Neuronal stem cell (in vitro differentiated cells): ENCODE measurements around the gene RALGAPA2.

Experiments
- DNase-seq: peaks from one replicate; pipeline ENCODE4 v3.0.0-alpha.2; 2013; ENCODE audit warnings: low spot score
- H2AFZ ChIP-seq: one replicate; pipeline ENCODE4 v1.6.1; 2013; ENCODE audit warnings: mild to moderate bottlenecking, low read length, inconsistent platforms
- H2AK5ac ChIP-seq: 2 replicates; pipeline ENCODE4 v1.6.1; 2013; ENCODE audit warnings: low read depth, mild to moderate bottlenecking, inconsistent platforms, low read length, moderate library complexity, mixed read lengths
- H2BK120ac ChIP-seq: 2 replicates; pipeline ENCODE4 v1.6.1; 2013; ENCODE audit warnings: low read depth, mild to moderate bottlenecking, inconsistent platforms, low read length, moderate library complexity, mixed read lengths
- H2BK12ac ChIP-seq: one replicate; pipeline ENCODE4 v1.6.1; 2013; ENCODE audit warnings: low read length, inconsistent platforms
- H2BK15ac ChIP-seq: 2 replicates; pipeline ENCODE4 v1.6.1; 2013; ENCODE audit warnings: mild to moderate bottlenecking, low read length, inconsistent platforms, mixed read lengths
- H2BK5ac ChIP-seq: one replicate; pipeline ENCODE4 v1.6.1; 2013; ENCODE audit warnings: inconsistent platforms, mild to moderate bottlenecking, low read length, moderate library complexity
- H3K14ac ChIP-seq: one replicate; pipeline ENCODE4 v1.6.1; 2013; ENCODE audit warnings: low read length, inconsistent platforms
- H3K18ac ChIP-seq: 2 replicates; pipeline ENCODE4 v1.6.1; 2013; ENCODE audit warnings: low read length, inconsistent platforms
- H3K23ac ChIP-seq: 2 replicates; pipeline ENCODE4 v1.6.1; 2013; ENCODE audit warnings: low read depth, mild to moderate bottlenecking, mixed read lengths, low read length, inconsistent platforms; ENCODE audit not compliant: poor library complexity
- H3K27ac ChIP-seq: replicated peaks from 3 replicates; pipeline ENCODE4 v1.5.1; 2013; ENCODE audit warnings: low read length, inconsistent platforms
- H3K27me3 ChIP-seq, 3 experiments: 2 replicates each; pipeline ENCODE4 v1.6.1; 2013; ENCODE audit warnings: low read length in 3 of 3, mild to moderate bottlenecking in 2 of 3, inconsistent platforms in 1 of 3, low read depth in 1 of 3, mixed read lengths in 1 of 3, moderate library complexity in 1 of 3; ENCODE audit not compliant: control insufficient read depth in 3 of 3, insufficient read depth in 3 of 3
- H3K36me3 ChIP-seq, 2 donors: replicated peaks in 1 of 2; 2 replicates each; pipeline ENCODE4 v1.6.1; 2013; ENCODE audit warnings: low read length in 2 of 2; ENCODE audit not compliant: control insufficient read depth in 2 of 2, insufficient read depth in 2 of 2
- H3K4ac ChIP-seq: 2 replicates; pipeline ENCODE4 v1.6.1; 2013; ENCODE audit warnings: inconsistent platforms, mild to moderate bottlenecking, low read length, moderate library complexity
- H3K4me1 ChIP-seq, 2 donors: 1 replicate in 1 of 2; 2 replicates in 1 of 2; pipeline ENCODE4 v1.6.1; 2013; ENCODE audit warnings: low read length in 2 of 2, low read depth in 1 of 2; ENCODE audit not compliant: control insufficient read depth in 2 of 2, insufficient read depth in 1 of 2
- H3K4me2 ChIP-seq: one replicate; pipeline ENCODE4 v1.6.1; 2013; ENCODE audit warnings: mild to moderate bottlenecking, low read length, inconsistent platforms; ENCODE audit not compliant: insufficient read depth, poor library complexity, severe bottlenecking
- H3K4me3 ChIP-seq, 2 donors: 2 replicates each; pipeline ENCODE4 v1.5.1; 2013; ENCODE audit warnings: low read length in 2 of 2, mild to moderate bottlenecking in 2 of 2, inconsistent platforms in 1 of 2, moderate library complexity in 1 of 2
- H3K79me1 ChIP-seq: one replicate; pipeline ENCODE4 v1.6.1; 2013; ENCODE audit warnings: low read depth, mild to moderate bottlenecking, inconsistent platforms, low read length, moderate library complexity
- H3K9ac ChIP-seq: one replicate; pipeline ENCODE4 v1.6.1; 2013; ENCODE audit warnings: mild to moderate bottlenecking, low read depth, low read length, inconsistent platforms; ENCODE audit not compliant: poor library complexity
- H3K9me3 ChIP-seq, 2 donors: replicated peaks in 1 of 2; 2 replicates each; pipeline versions ENCODE3 to v1.6.1; 2013; ENCODE audit warnings: low read length in 2 of 2, mild to moderate bottlenecking in 2 of 2, inconsistent platforms in 1 of 2, low read depth in 1 of 2, mixed read lengths in 1 of 2, moderate library complexity in 1 of 2; ENCODE audit not compliant: control insufficient read depth in 2 of 2, insufficient read depth in 1 of 2
- H4K8ac ChIP-seq: one replicate; pipeline ENCODE4 v1.6.1; 2013; ENCODE audit warnings: low read depth, mild to moderate bottlenecking, inconsistent platforms, low read length, moderate library complexity
- H4K91ac ChIP-seq: one replicate; pipeline ENCODE4 v1.6.1; 2013; ENCODE audit warnings: low read length, low read depth, mild to moderate bottlenecking, inconsistent platforms; ENCODE audit not compliant: poor library complexity
- WGBS, 2 donors: extraction: QIAGEN DNeasy Blood & Tissue Kit; methylation state at CpG; one replicate each; pipeline ENCODE4 v1.1.7; 2013; ENCODE audit warnings: missing lambda C conversion rate in 2 of 2, mixed read lengths in 1 of 2; ENCODE audit not compliant: insufficient read length in 2 of 2, insufficient replicate concordance in 1 of 2; ENCODE audit errors: extremely low coverage in 2 of 2; 5-methylcytosine and 5-hydroxymethylcytosine counted together

The RALGAPA2 gene

DNA sequence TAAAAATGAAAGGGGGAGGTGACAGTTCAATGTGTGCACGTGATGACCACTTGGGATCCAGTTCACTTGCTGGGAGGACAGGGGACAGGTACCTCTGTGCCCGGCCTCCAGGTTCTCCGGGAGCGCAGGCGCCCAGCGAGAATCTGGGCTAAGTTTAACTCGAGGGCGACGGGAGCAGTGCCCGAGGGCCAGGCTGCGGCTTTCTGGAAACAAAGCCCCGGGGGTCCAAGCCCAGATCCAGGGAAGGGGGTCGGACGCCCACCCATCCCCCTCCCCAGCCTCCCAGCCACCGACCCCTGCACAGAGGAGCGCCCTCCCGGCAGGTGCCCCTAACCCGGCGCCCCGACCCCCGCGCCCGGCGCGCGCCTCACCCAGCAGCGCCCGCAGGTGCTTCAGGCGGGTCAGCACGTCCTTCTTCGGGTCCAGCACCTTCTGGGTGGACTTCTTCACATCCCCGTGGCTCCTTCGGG, 405 bp downstream of the RALGAPA2 start:
- Histone ChIP-seq H3K23ac (peak overlapping the region; percentile 59), H3K4ac (no peak overlapping the region), H3K27ac (peak overlapping the region; percentile 59)

DNA sequence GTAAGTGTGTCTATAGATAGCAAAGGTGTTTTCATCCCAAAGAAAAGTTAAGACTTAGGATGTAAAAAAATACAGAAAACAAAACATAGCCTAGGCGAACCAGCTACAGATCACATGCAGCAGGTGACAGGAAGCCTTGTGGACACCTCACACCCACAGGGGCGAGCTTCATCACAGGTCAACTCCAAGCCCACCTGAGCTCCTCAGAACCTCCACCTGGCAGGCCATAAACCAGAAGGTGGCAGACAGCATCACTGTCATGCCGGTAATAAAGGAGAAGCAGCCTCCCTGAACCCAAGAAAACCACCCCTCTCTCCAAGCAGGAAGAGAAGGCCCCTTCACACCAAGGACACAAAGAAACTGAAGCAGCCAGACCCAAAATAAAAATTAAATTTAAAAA, 1.0 kb downstream of the RALGAPA2 start:
- Histone ChIP-seq H3K4me1 (peaks cover 5 to 12% of the 10 kb centered on the region in 2 donors), H3K14ac (no peak overlapping the region), H4K91ac (no peak overlapping the region), H3K79me1 (peaks cover 4% of the 10 kb centered on the region), H3K9me3 (no peaks in the 10 kb centered on the region), H2BK5ac (no peak overlapping the region), H3K27ac (no peak overlapping the region), H3K23ac (no peak overlapping the region), H3K4me3 (peak overlapping the region; percentile 10 to 79), H3K36me3 (peaks cover 0 to 2% of the 10 kb centered on the region in 2 donors), H2AK5ac (no peak overlapping the region), H2BK15ac (no peak overlapping the region), H3K4ac (no peak overlapping the region), H2AFZ (peak overlapping the region; percentile 95), H4K8ac (no peak overlapping the region), H3K27me3 (no peaks in the 10 kb centered on the region), H3K9ac (no peak overlapping the region), H2BK120ac (no peak overlapping the region), H3K4me2 (peak overlapping the region; percentile 61), H3K18ac (no peak overlapping the region), H2BK12ac (no peak overlapping the region)
- no CpG with 5 or more reads among the region's 3 CpGs for WGBS, 2 donors
- DNase-seq, result no peak

More for the DNA sequence above, 405 bp downstream of the RALGAPA2 start:
- Histone ChIP-seq H3K4me1 (peaks cover 5 to 12% of the 10 kb centered on the region in 2 donors), H2AFZ (peak overlapping the region; percentile 95), H2BK15ac (no peak overlapping the region), H2AK5ac (no peak overlapping the region), H2BK120ac (no peak overlapping the region), H3K4me2 (peak overlapping the region; percentile 61), H4K8ac (no peak overlapping the region), H3K36me3 (peaks cover 0 to 2% of the 10 kb centered on the region in 2 donors), H2BK12ac (no peak overlapping the region), H3K79me1 (peaks cover 4% of the 10 kb centered on the region), H3K4me3 (peak overlapping the region; percentile 79 to 96), H3K9me3 (no peaks in the 10 kb centered on the region), H2BK5ac (no peak overlapping the region), H3K18ac (peak overlapping the region; percentile 97), H3K14ac (no peak overlapping the region), H3K27me3 (no peaks in the 10 kb centered on the region), H3K9ac (peak overlapping the region; percentile 87), H4K91ac (no peak overlapping the region)
- DNase-seq, result no peak
- WGBS, 2 donors, result no CpG with 5 or more reads among the region's 33 CpGs

DNA sequence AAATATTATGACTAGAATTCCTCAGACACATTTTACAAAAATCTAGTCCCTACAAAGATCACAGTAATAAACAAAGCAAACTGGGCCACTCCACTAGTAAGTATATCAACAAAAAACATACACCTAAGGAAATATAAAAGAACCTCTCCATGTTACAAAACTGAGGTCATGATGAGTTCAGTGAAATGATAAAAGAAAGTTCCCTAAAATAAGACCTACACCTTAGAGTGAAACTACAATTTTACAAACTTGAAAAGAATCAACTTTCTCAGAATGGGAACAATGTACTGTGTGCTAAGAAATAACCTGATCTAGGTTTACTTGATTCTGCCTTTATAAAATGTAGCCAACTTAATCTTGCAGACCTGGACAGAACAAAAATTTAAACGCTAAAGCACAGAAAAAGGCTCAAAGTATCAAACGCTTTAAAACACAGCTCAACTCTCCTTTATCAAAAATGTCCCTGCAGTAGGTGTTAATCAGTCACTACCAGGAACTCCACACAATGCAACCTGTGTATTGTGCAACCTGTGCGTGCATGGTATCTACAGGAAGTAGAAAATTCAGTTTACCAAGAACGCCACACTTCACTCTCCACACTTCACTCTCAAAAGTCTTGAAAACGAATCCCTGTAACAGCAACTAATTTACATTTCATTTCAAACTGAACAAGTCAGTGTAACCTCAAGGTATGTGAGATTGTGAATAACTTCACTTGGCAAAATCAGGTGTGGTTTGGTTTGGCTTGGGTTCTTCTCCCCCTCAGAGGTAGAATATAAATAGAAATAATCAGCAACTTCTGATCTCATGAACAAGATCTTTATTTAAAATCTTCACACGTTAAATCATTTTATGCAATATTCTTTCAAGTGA, 1.8 kb downstream of the RALGAPA2 start:
- Histone ChIP-seq H3K79me1 (peaks cover 4% of the 10 kb centered on the region), H2BK5ac (no peak overlapping the region), H4K8ac (no peak overlapping the region), H3K4ac (no peak overlapping the region), H2AK5ac (no peak overlapping the region), H2AFZ (no peak overlapping the region), H3K14ac (no peak overlapping the region), H2BK12ac (no peak overlapping the region), H3K36me3 (peaks cover 0 to 2% of the 10 kb centered on the region in 2 donors), H2BK15ac (no peak overlapping the region), H3K27ac (no peak overlapping the region), H3K23ac (no peak overlapping the region), H4K91ac (no peak overlapping the region), H3K18ac (no peak overlapping the region), H3K4me3 (peak overlapping the region in 1 of 2 donors; percentile 79), H3K9ac (no peak overlapping the region), H3K9me3 (no peaks in the 10 kb centered on the region), H3K27me3 (no peaks in the 10 kb centered on the region), H3K4me2 (peak overlapping the region; percentile 12), H2BK120ac (no peak overlapping the region), H3K4me1 (peaks cover 5 to 12% of the 10 kb centered on the region in 2 donors)
- DNase-seq, result no peak
- no CpG with 5 or more reads among the region's 6 CpGs for WGBS, 2 donors

DNA sequence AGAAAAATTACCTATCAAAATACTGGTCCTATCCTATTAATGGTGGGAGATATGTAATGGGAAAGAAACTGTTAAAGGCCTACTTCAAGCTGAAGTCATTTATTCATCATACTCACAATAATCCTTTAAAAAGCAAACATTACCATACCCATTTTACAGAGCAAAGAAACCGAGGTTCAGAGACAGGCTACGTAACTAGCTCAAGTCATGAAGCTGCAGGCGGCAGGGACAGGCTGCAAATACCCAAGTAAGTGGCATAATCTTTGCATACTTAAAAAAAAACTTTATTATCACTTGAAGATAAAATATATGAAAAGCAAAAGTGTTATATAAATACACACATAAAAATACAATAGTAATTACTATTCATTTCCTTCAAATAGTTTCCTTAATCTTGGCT, 2.6 kb downstream of the RALGAPA2 start:
- Histone ChIP-seq H2AK5ac (no peak overlapping the region), H3K27ac (no peak overlapping the region)
- WGBS, 2 donors, result no CpG with 5 or more reads among the region's 3 CpGs

More for the DNA sequence above, 2.6 kb downstream of the RALGAPA2 start:
- Histone ChIP-seq H3K18ac (no peak overlapping the region), H3K79me1 (peaks cover 4% of the 10 kb centered on the region), H2AFZ (no peak overlapping the region), H3K4ac (no peak overlapping the region), H4K91ac (no peak overlapping the region), H3K9ac (no peak overlapping the region), H2BK120ac (no peak overlapping the region), H2BK12ac (no peak overlapping the region), H3K14ac (no peak overlapping the region), H4K8ac (no peak overlapping the region), H2BK5ac (no peak overlapping the region), H3K36me3 (peaks cover 0 to 2% of the 10 kb centered on the region in 2 donors), H3K23ac (no peak overlapping the region), H3K9me3 (no peaks in the 10 kb centered on the region), H3K4me3 (no peak overlapping the region), H3K4me1 (peaks cover 5 to 12% of the 10 kb centered on the region in 2 donors), H2BK15ac (no peak overlapping the region), H3K4me2 (no peak overlapping the region), H3K27me3 (no peaks in the 10 kb centered on the region)
- DNase-seq, result no peak
